Measurements from ENCODE around the gene CDC42BPG.

DNA sequence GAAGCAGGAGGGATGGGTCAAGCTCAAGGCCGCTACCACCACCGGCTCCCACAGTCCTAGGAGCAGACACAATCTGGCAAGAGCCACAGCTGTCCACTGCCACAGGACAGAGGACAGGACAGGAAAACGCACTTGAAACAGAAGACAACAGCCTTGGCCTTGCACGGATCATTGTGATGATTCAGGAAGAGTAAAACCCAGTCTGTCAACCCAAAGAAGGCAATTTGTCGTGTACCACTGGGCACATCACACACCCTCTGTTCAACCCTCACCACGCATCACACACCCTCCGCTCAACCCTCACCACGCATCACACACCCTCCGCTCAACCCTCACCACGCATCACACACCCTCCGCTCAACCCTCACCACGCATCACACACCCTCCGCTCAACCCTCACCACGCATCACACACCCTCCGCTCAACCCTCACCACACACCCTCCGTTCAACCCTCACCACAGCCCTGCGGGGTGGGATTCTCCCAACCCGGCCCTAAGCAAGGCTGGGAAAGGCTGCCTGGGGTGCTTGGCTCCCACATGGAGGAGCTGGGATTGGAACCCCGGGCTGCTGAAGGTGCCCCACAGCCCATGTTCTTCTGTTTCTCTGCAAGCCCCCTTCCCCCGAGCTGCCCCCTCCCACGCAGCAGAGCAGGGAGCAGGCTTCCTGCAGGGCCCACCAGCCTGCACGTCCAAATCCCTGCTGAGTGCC is 11.3 kb upstream of the CDC42BPG start:
- TF ChIP-seq, protein P1, sequence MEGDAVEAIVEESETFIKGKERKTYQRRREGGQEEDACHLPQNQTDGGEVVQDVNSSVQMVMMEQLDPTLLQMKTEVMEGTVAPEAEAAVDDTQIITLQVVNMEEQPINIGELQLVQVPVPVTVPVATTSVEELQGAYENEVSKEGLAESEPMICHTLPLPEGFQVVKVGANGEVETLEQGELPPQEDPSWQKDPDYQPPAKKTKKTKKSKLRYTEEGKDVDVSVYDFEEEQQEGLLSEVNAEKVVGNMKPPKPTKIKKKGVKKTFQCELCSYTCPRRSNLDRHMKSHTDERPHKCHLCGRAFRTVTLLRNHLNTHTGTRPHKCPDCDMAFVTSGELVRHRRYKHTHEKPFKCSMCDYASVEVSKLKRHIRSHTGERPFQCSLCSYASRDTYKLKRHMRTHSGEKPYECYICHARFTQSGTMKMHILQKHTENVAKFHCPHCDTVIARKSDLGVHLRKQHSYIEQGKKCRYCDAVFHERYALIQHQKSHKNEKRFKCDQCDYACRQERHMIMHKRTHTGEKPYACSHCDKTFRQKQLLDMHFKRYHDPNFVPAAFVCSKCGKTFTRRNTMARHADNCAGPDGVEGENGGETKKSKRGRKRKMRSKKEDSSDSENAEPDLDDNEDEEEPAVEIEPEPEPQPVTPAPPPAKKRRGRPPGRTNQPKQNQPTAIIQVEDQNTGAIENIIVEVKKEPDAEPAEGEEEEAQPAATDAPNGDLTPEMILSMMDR (IDR thresholded peaks at IDR 0.05; ENCODE audit: low read depth, low read length) = no peak
- TF ChIP-seq EZH2phosphoT487 (IDR thresholded peaks at IDR 0.05; ENCODE audit: low read depth) = no peak

All from OCI-LY3 (cell line).